A549 (cell line): ENCODE data around the gene MCU. TPM values are rescaled to one million over a fixed set of nuclear protein-coding genes. Genes with fewer than 3 reads are reported as not detected.

Experiments
- ATAC-seq, 2 experiments: fragments of 200-7000 bp in 1 of 2; fragments of >200 bp in 1 of 2; cut with Nextera tagmentation in 1 of 2; cut with Tn5 transposase in 1 of 2; 3 replicates each; pipeline versions ENCODE4 v1.8.0 to v1.9.1; 2018 to 2020; ENCODE audit warnings: mild to moderate bottlenecking in 1 of 2, moderate library complexity in 1 of 2
- CTCF ChIA-PET: fragments of 300-600 bp; sonication (Branson Sonifier 250); formaldehyde crosslinking; extraction: SDS; loops from one replicate; lab custom pipeline; 2021; ENCODE audit warnings: antibody characterized with exemption, inconsistent platforms; lab: Yijun Ruan, JAX
- POLR2A ChIA-PET: fragments of 350-600 bp; formaldehyde crosslinking; extraction: SDS; loops from one replicate; lab custom pipeline; 2021; ENCODE audit warnings: antibody characterized with exemption, inconsistent platforms; lab: Yijun Ruan, JAX
- DNase-seq, 2 experiments: peaks; one replicate each; pipeline versions ENCODE4 v3.0.0 to v3.0.0-alpha.2; 2011 to 2016; ENCODE audit warnings: low read depth in 1 of 2, low spot score in 1 of 2
- FAIRE-seq: peaks from 2 replicates; lab custom pipeline; 2011; peaks lifted over from hg19 to GRCh38; lab: Jason Lieb, UNC
- H3K27ac ChIP-seq, 2 experiments: fragments of >200 bp; sonication (Bioruptor Twin); formaldehyde crosslinking; 3 replicates each; pipeline ENCODE4 v1.5.1; 2016 to 2017
- H3K4me1 ChIP-seq: fragments of >200 bp; sonication (Bioruptor Twin); formaldehyde crosslinking; 3 replicates; pipeline ENCODE4 v1.6.1; 2016
- H3K4me2 ChIP-seq: fragments of >200 bp; sonication (Bioruptor Twin); formaldehyde crosslinking; 3 replicates; pipeline ENCODE4 v1.6.1; 2016
- H3K4me3 ChIP-seq: fragments of >200 bp; sonication (Bioruptor Twin); formaldehyde crosslinking; 3 replicates; pipeline ENCODE4 v1.5.1; 2016
- H3K9me3 ChIP-seq: fragments of >200 bp; sonication (Bioruptor Twin); formaldehyde crosslinking; 3 replicates; pipeline ENCODE4 v1.6.1; 2016
- EHF ChIP-seq: fragments of 250-450 bp; sonication (Bioruptor Pico); IDR thresholded peaks from 2 replicates; pipeline ENCODE4 v1.5.0; 2020; ENCODE audit warnings: mild to moderate bottlenecking
- FOSB ChIP-seq: fragments of 250-450 bp; sonication (Bioruptor Pico); IDR thresholded peaks from 2 replicates; pipeline ENCODE4 v1.5.0; 2020; ENCODE audit warnings: mild to moderate bottlenecking, moderate library complexity
- FOSL2 ChIP-seq, 2 experiments: fragments of 450-650 bp in 1 of 2; fragments of >200 bp in 1 of 2; sonication (Bioruptor Twin) in 1 of 2; formaldehyde crosslinking; IDR thresholded peaks; 2 replicates each; pipeline versions ENCODE4 v1.5.0 to v1.6.1; 2016 to 2020; ENCODE audit warnings: mild to moderate bottlenecking in 1 of 2, moderate library complexity in 1 of 2
- HOXA7 ChIP-seq: fragments of 250-450 bp; sonication (Bioruptor Pico); IDR thresholded peaks from 2 replicates; pipeline ENCODE4 v1.5.0; 2020; ENCODE audit warnings: mild to moderate bottlenecking, moderate library complexity
- HOXB5 ChIP-seq: fragments of 250-450 bp; sonication (Bioruptor Pico); IDR thresholded peaks from 2 replicates; pipeline ENCODE4 v1.5.0; 2020; ENCODE audit warnings: mild to moderate bottlenecking, moderate library complexity
- JUNB ChIP-seq: fragments of >200 bp; sonication (Bioruptor Twin); formaldehyde crosslinking; IDR thresholded peaks from 2 replicates; pipeline ENCODE4 v1.6.1; 2016
- MYC ChIP-seq: IDR thresholded peaks from 2 replicates; pipeline ENCODE4 v1.6.1; 2012; ENCODE audit warnings: mild to moderate bottlenecking, inconsistent platforms, low read length, improper control_type of control experiment, borderline replicate concordance
- NR3C1 ChIP-seq: fragments of >200 bp; sonication (Bioruptor Twin); formaldehyde crosslinking; IDR thresholded peaks from 3 replicates; pipeline ENCODE4 v1.6.1; 2017
- POLR2A ChIP-seq: IDR thresholded peaks from 2 replicates; pipeline ENCODE4 v1.6.1; 2012; ENCODE audit warnings: mild to moderate bottlenecking, low read length
- RCOR1 ChIP-seq: fragments of 150-350 bp; IDR thresholded peaks from 2 replicates; pipeline ENCODE4 v1.6.1; 2014; ENCODE audit warnings: antibody characterized with exemption, low read length, low read depth
- RNF2 ChIP-seq: fragments of 200-600 bp; sonication (generic); IDR thresholded peaks from 2 replicates; pipeline ENCODE4 v1.6.1; 2016; ENCODE audit warnings: low read depth, mild to moderate bottlenecking, antibody characterized with exemption, moderate library complexity, borderline replicate concordance
- SMC3 ChIP-seq: fragments of >200 bp; sonication (Bioruptor Twin); formaldehyde crosslinking; IDR thresholded peaks from 3 replicates; pipeline ENCODE4 v1.6.1; 2018; ENCODE audit warnings: inconsistent platforms
- ZC3H11A ChIP-seq: fragments of 450-650 bp; IDR thresholded peaks from 2 replicates; pipeline ENCODE4 v1.6.1; 2014; ENCODE audit warnings: antibody characterized with exemption, mild to moderate bottlenecking
- ZFP36 ChIP-seq: fragments of 450-650 bp; IDR thresholded peaks from 2 replicates; pipeline ENCODE4 v1.6.1; 2014; ENCODE audit warnings: borderline replicate concordance; ENCODE audit not compliant: partially characterized antibody
- ZNF302 ChIP-seq: fragments of 250-450 bp; sonication (Bioruptor Pico); IDR thresholded peaks from 2 replicates; pipeline ENCODE4 v1.9.0; 2021; ENCODE audit warnings: inconsistent platforms, mild to moderate bottlenecking, moderate library complexity
- polyA plus RNA-seq, 4 experiments: library from polyadenylated mRNA; depleted of rRNA in 3 of 4; stranded (reverse); fragments of >200 nt; fragmentation: RNase III in 1 of 4; extraction: RNeasy Plus Mini Kit Qiagen cat#74134 plus additional on column Dnase treatment in 1 of 4; gene quantifications; 2 replicates in 3 of 4; 3 replicates in 1 of 4; pipeline ENCODE4 v1.2.3, GENCODE V29; 2011 to 2017
- TF ChIP-seq, protein P1 (sequence below): fragments of >200 bp; sonication (Bioruptor Twin); formaldehyde crosslinking; IDR thresholded peaks from 3 replicates; pipeline ENCODE4 v1.5.1; 2016
- TF ChIP-seq, protein P2 (sequence below): fragments of 150-350 bp; IDR thresholded peaks from 2 replicates; pipeline ENCODE4 v1.6.1; 2014; ENCODE audit warnings: low read depth, mild to moderate bottlenecking, low read length
- TF ChIP-seq, protein P3 (sequence below): fragments of 200-600 bp; sonication (generic); IDR thresholded peaks from 2 replicates; pipeline ENCODE4 v1.6.1; 2016; ENCODE audit warnings: antibody characterized with exemption, mild to moderate bottlenecking, moderate library complexity
- TF ChIP-seq, protein P4 (sequence below): IDR thresholded peaks from 2 replicates; pipeline ENCODE4 v1.6.1; 2012; ENCODE audit warnings: low read depth, borderline replicate concordance
- TF ChIP-seq, protein P5 (sequence below): IDR thresholded peaks from 2 replicates; pipeline ENCODE4 v1.6.1; 2012

The MCU gene
- polyA plus RNA-seq, 2 of the 4 experiments (the other 2 are of a cell fraction): 44.0 to 221 TPM

DNA sequence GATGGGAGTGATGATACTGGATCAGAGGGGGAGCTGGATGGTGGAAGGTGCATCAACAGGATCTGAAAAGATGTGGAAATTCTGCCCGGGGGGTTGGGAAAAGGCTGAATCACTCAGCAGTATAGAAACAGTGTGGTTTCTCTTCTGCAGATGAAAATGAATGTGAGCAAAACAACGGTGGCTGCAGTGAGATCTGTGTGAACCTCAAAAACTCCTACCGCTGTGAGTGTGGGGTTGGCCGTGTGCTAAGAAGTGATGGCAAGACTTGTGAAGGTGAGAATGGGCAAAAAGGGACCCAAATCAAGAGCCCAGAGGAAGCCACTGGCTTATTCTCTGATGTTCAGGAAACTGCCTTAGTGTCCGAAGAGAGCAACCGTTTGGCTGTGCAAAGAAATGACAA is 214.5 kb downstream of the MCU start (continued):
- TF ChIP-seq, protein P1, sequence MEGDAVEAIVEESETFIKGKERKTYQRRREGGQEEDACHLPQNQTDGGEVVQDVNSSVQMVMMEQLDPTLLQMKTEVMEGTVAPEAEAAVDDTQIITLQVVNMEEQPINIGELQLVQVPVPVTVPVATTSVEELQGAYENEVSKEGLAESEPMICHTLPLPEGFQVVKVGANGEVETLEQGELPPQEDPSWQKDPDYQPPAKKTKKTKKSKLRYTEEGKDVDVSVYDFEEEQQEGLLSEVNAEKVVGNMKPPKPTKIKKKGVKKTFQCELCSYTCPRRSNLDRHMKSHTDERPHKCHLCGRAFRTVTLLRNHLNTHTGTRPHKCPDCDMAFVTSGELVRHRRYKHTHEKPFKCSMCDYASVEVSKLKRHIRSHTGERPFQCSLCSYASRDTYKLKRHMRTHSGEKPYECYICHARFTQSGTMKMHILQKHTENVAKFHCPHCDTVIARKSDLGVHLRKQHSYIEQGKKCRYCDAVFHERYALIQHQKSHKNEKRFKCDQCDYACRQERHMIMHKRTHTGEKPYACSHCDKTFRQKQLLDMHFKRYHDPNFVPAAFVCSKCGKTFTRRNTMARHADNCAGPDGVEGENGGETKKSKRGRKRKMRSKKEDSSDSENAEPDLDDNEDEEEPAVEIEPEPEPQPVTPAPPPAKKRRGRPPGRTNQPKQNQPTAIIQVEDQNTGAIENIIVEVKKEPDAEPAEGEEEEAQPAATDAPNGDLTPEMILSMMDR: no peak
- TF ChIP-seq, protein P2, sequence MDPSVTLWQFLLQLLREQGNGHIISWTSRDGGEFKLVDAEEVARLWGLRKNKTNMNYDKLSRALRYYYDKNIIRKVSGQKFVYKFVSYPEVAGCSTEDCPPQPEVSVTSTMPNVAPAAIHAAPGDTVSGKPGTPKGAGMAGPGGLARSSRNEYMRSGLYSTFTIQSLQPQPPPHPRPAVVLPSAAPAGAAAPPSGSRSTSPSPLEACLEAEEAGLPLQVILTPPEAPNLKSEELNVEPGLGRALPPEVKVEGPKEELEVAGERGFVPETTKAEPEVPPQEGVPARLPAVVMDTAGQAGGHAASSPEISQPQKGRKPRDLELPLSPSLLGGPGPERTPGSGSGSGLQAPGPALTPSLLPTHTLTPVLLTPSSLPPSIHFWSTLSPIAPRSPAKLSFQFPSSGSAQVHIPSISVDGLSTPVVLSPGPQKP: no peak
- no peak for TF ChIP-seq JUNB

DNA sequence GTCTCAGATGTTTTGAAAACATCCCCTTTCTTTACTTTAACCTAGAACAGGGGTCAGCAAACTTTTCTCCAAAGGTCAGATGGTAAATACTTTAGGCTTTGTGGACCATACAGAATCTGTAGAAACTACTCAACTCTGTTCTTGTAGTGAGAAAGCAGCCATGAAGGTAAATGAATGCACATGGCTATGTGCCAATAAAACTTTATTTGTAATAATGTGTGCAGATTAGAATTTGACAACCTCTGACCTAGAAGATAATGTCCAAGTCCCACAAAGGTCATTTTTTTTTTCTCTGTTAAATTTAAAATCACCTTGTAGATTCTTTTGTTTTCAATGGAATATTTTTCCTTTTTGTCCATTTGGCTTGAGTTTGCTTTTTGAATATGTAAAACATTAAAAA is 218.8 kb downstream of the MCU start:
- no peak for DNase-seq
- no peak for ATAC-seq
- no peak for FAIRE-seq
- ChIA-PET POLR2A (no interaction called here), CTCF (no interaction called here)
- Histone ChIP-seq H3K4me3 (no peak overlapping the region), H3K9me3 (no peaks in the 10 kb centered on the region), H3K4me2 (no peak overlapping the region), H3K4me1 (no peaks in the 10 kb centered on the region), H3K27ac (no peak overlapping the region)
- TF ChIP-seq FOSL2 (IDR thresholded peaks at IDR 0.05) (no peak), FOSL2 (CRISPR knock-in tag; IDR thresholded peaks at IDR 0.05) (no peak), EHF (CRISPR knock-in tag) (no peak), HOXA7 (CRISPR knock-in tag) (no peak), POLR2A (no peak), FOSB (CRISPR knock-in tag) (no peak), MYC (no peak), ZFP36 (no peak), RNF2 (no peak), JUNB (no peak), RCOR1 (no peak), NR3C1 (no peak), ZNF302 (no peak), ZC3H11A (no peak), SMC3 (no peak), HOXB5 (CRISPR knock-in tag) (no peak)
- TF ChIP-seq, protein P3, sequence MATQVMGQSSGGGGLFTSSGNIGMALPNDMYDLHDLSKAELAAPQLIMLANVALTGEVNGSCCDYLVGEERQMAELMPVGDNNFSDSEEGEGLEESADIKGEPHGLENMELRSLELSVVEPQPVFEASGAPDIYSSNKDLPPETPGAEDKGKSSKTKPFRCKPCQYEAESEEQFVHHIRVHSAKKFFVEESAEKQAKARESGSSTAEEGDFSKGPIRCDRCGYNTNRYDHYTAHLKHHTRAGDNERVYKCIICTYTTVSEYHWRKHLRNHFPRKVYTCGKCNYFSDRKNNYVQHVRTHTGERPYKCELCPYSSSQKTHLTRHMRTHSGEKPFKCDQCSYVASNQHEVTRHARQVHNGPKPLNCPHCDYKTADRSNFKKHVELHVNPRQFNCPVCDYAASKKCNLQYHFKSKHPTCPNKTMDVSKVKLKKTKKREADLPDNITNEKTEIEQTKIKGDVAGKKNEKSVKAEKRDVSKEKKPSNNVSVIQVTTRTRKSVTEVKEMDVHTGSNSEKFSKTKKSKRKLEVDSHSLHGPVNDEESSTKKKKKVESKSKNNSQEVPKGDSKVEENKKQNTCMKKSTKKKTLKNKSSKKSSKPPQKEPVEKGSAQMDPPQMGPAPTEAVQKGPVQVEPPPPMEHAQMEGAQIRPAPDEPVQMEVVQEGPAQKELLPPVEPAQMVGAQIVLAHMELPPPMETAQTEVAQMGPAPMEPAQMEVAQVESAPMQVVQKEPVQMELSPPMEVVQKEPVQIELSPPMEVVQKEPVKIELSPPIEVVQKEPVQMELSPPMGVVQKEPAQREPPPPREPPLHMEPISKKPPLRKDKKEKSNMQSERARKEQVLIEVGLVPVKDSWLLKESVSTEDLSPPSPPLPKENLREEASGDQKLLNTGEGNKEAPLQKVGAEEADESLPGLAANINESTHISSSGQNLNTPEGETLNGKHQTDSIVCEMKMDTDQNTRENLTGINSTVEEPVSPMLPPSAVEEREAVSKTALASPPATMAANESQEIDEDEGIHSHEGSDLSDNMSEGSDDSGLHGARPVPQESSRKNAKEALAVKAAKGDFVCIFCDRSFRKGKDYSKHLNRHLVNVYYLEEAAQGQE: no peak
- TF ChIP-seq, protein P2: no peak
- TF ChIP-seq, protein P4, sequence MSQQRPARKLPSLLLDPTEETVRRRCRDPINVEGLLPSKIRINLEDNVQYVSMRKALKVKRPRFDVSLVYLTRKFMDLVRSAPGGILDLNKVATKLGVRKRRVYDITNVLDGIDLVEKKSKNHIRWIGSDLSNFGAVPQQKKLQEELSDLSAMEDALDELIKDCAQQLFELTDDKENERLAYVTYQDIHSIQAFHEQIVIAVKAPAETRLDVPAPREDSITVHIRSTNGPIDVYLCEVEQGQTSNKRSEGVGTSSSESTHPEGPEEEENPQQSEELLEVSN: no peak
- TF ChIP-seq, protein P5, sequence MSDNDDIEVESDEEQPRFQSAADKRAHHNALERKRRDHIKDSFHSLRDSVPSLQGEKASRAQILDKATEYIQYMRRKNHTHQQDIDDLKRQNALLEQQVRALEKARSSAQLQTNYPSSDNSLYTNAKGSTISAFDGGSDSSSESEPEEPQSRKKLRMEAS: no peak
